Keratinocyte (primary cell): ENCODE measurements around the gene TGIF1. TPM values are rescaled to one million over a fixed set of nuclear protein-coding genes. Genes with fewer than 3 reads are reported as not detected.

Source experiments
- DNase-seq: peaks from one replicate; pipeline ENCODE4 v3.0.0-alpha.2; 2011; ENCODE audit warnings: low read depth, missing footprints, low spot score
- FAIRE-seq: peaks from 2 replicates; lab custom pipeline; 2011; peaks lifted over from hg19 to GRCh38; lab: Jason Lieb, UNC
- H2AFZ ChIP-seq: 2 replicates; pipeline ENCODE4 v1.6.0; 2012; ENCODE audit warnings: low read length, control low read depth, inconsistent platforms; ENCODE audit not compliant: control insufficient read depth
- H3K27ac ChIP-seq: 2 replicates; pipeline ENCODE4 v1.5.1; 2011; ENCODE audit warnings: low read length; ENCODE audit not compliant: control insufficient read depth, insufficient read depth
- H3K27me3 ChIP-seq: 3 replicates; pipeline ENCODE4 v1.6.0; 2011; ENCODE audit warnings: low read length; ENCODE audit not compliant: control insufficient read depth, insufficient read depth; ENCODE audit errors: extremely low read depth
- H3K36me3 ChIP-seq, 2 experiments: 2 replicates in 1 of 2; 3 replicates in 1 of 2; pipeline ENCODE4 v1.5.1; 2011; ENCODE audit warnings: low read length in 2 of 2, mild to moderate bottlenecking in 1 of 2; ENCODE audit not compliant: control insufficient read depth in 2 of 2, insufficient read depth in 2 of 2; ENCODE audit errors: extremely low read depth in 1 of 2
- H3K4me1 ChIP-seq: 3 replicates; pipeline ENCODE4 v1.5.1; 2011; ENCODE audit warnings: low read length; ENCODE audit not compliant: control insufficient read depth, insufficient read depth; ENCODE audit errors: extremely low read depth
- H3K4me2 ChIP-seq: 3 replicates; pipeline ENCODE4 v1.6.0; 2011; ENCODE audit warnings: low read depth, low read length; ENCODE audit not compliant: control insufficient read depth, insufficient read depth; ENCODE audit errors: extremely low read depth
- H3K4me3 ChIP-seq, 3 experiments: fragments of 200-600 bp in 1 of 3; sonication (generic) in 1 of 3; 2 replicates in 2 of 3; 3 replicates in 1 of 3; pipeline ENCODE4 v1.5.1; 2011 to 2016; ENCODE audit warnings: low read length in 3 of 3, mild to moderate bottlenecking in 3 of 3, control low read depth in 2 of 3, inconsistent platforms in 1 of 3, low read depth in 1 of 3, mixed read lengths in 1 of 3, mixed run types in 1 of 3, moderate library complexity in 1 of 3; ENCODE audit not compliant: control insufficient read depth in 2 of 3, insufficient read depth in 2 of 3; ENCODE audit errors: extremely low read depth in 1 of 3
- H3K79me2 ChIP-seq: 2 replicates; pipeline ENCODE4 v1.6.0; 2012; ENCODE audit warnings: low read length; ENCODE audit not compliant: control insufficient read depth, insufficient read depth
- H3K9ac ChIP-seq: 3 replicates; pipeline ENCODE4 v1.6.0; 2011; ENCODE audit warnings: low read length; ENCODE audit not compliant: control insufficient read depth, insufficient read depth; ENCODE audit errors: extremely low read depth
- H3K9me1 ChIP-seq: 3 replicates; pipeline ENCODE4 v1.6.0; 2011; ENCODE audit warnings: low read length; ENCODE audit not compliant: control insufficient read depth, insufficient read depth; ENCODE audit errors: extremely low read depth
- H3K9me3 ChIP-seq: 2 replicates; pipeline ENCODE4 v1.5.1; 2012; ENCODE audit warnings: low read depth, low read length; ENCODE audit not compliant: control insufficient read depth
- H4K20me1 ChIP-seq: 3 replicates; pipeline ENCODE4 v1.6.0; 2011; ENCODE audit warnings: low read length; ENCODE audit not compliant: control insufficient read depth, insufficient read depth; ENCODE audit errors: extremely low read depth
- EZH2 ChIP-seq: IDR thresholded peaks from one replicate; pipeline ENCODE4 v1.6.1; 2012; ENCODE audit warnings: inconsistent platforms, mild to moderate bottlenecking, low read length, moderate library complexity
- dilution Hi-C: fragments of 300-500 bp; cut with MboI; formaldehyde crosslinking; loops from one replicate; pipeline ENCODE4 v1.7.0; 2020; ENCODE audit warnings: low sequenced_read_pairs; ENCODE audit not compliant: extremely low pct_ligation_motif_present
- polyA plus RNA-seq, 5 experiments: library from polyadenylated mRNA; depleted of rRNA in 3 of 5; stranded (reverse) in 3 of 5; stranded (forward) in 1 of 5; unstranded in 1 of 5; fragments of >200 nt; gene quantifications; 1 replicate in 1 of 5; 2 replicates in 3 of 5; 3 replicates in 1 of 5; pipeline versions ENCODE4 v1.2.1 to v1.2.3, GENCODE V29; 2011 to 2012; ENCODE audit warnings: missing spikeins in 2 of 5, low read depth in 1 of 5, low replicate concordance in 1 of 5
- TF ChIP-seq, protein P1 (sequence below), 3 experiments: IDR thresholded peaks in 1 of 3; conservative IDR thresholded peaks in 1 of 3; optimal IDR thresholded peaks in 1 of 3; 2 replicates in 2 of 3; 3 replicates in 1 of 3; pipeline versions ENCODE3 to v1.5.1; 2011; ENCODE audit warnings: low read length in 3 of 3, mild to moderate bottlenecking in 3 of 3, moderate library complexity in 2 of 3, control low read depth in 1 of 3, inconsistent platforms in 1 of 3; ENCODE audit not compliant: insufficient read depth in 2 of 3; ENCODE audit errors: extremely low read depth in 1 of 3

Gene TGIF1
- polyA plus RNA-seq, 1 donor (not counting 4 experiments of a cell fraction or from before 2014, with no cell fraction given), result 115 TPM

DNA sequence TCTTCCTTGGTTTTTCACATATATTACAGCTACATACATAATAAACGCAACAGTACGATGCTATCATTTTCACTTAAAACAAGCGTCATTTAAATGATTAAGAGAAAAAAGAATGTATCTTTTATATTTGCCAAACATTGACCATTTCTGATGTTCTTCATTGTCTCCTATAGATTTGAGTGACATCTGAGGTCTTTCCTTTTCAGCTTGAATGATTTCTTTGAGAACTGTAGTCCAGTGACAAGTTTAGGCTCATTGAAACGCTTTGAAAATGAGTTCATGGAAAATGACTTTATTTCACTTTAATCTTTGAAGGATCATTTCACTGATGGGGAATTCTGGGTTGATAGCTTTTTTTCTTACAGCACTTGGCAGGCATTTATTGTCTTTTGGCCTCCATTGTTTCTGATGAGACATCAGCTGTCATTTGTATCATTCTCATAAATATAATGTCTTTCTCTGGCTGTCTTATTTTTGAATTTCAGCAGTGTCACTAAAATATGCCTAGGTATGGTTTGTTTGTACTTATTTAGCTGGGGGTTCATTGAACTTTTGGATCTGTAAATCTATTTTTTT, 10.9 kb downstream of the TGIF1 start:
- dilution Hi-C loops, result no loop called here
- Histone ChIP-seq H3K4me1 (peaks cover 34% of the 10 kb centered on the region), H3K79me2 (peaks cover 32% of the 10 kb centered on the region)

DNA sequence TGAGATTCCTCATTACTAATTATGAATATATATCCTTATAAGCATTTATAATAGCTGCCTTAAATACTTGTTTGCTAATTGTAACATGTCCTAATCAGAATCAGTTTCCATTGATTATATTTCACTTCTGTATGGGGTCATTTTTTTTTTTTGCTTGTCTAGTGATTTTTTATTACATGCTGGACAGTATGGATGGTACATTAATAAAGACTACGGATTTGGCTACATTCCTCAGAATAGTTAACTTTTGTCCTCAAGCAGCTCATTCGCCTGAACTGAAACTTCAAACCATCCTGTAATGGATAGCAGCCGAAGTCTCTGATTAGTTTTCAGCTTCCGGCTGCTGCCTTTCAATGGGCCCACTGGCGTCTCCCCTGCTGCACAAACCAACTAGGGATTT, 11.7 kb downstream of the TGIF1 start:
- H3K4me2 ChIP-seq, result no peak overlapping the region
- no peak overlapping the region for H2AFZ ChIP-seq

More for the DNA sequence above, 10.9 kb downstream of the TGIF1 start:
- no peak for FAIRE-seq
- Histone ChIP-seq H3K9ac (no peak overlapping the region), H3K9me1 (no peaks in the 10 kb centered on the region), H3K27me3 (no peaks in the 10 kb centered on the region), H3K27ac (no peak overlapping the region), H4K20me1 (peaks cover 19% of the 10 kb centered on the region), H3K4me3 (no peak overlapping the region), H3K4me2 (no peak overlapping the region), H3K36me3 (peaks cover 23 to 39% of the 10 kb centered on the region in 2 experiments), H3K9me3 (no peaks in the 10 kb centered on the region), H2AFZ (no peak overlapping the region)
- no peak for TF ChIP-seq EZH2
- TF ChIP-seq, protein P1, sequence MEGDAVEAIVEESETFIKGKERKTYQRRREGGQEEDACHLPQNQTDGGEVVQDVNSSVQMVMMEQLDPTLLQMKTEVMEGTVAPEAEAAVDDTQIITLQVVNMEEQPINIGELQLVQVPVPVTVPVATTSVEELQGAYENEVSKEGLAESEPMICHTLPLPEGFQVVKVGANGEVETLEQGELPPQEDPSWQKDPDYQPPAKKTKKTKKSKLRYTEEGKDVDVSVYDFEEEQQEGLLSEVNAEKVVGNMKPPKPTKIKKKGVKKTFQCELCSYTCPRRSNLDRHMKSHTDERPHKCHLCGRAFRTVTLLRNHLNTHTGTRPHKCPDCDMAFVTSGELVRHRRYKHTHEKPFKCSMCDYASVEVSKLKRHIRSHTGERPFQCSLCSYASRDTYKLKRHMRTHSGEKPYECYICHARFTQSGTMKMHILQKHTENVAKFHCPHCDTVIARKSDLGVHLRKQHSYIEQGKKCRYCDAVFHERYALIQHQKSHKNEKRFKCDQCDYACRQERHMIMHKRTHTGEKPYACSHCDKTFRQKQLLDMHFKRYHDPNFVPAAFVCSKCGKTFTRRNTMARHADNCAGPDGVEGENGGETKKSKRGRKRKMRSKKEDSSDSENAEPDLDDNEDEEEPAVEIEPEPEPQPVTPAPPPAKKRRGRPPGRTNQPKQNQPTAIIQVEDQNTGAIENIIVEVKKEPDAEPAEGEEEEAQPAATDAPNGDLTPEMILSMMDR (optimal IDR thresholded peaks at IDR 0.05 in 1 of 3, IDR thresholded peaks at IDR 0.05 in 1 of 3, conservative IDR thresholded peaks at IDR 0.05 in 1 of 3; ENCODE audit: extremely low read depth in 1 of 3, insufficient read depth in 2 of 3, low read length in 3 of 3), result no peak
- DNase-seq, result no peak

More for the DNA sequence above, 11.7 kb downstream of the TGIF1 start:
- Histone ChIP-seq H3K9me3 (no peaks in the 10 kb centered on the region), H3K4me3 (no peak overlapping the region), H3K27me3 (no peaks in the 10 kb centered on the region), H3K9me1 (no peaks in the 10 kb centered on the region), H4K20me1 (peaks cover 11% of the 10 kb centered on the region), H3K36me3 (peaks cover 18 to 32% of the 10 kb centered on the region in 2 experiments), H3K27ac (no peak overlapping the region), H3K79me2 (peaks cover 24% of the 10 kb centered on the region), H3K4me1 (peaks cover 34% of the 10 kb centered on the region), H3K9ac (no peak overlapping the region)
- TF ChIP-seq, protein P1 (optimal IDR thresholded peaks at IDR 0.05 in 1 of 3, IDR thresholded peaks at IDR 0.05 in 1 of 3, conservative IDR thresholded peaks at IDR 0.05 in 1 of 3; ENCODE audit: extremely low read depth in 1 of 3, insufficient read depth in 2 of 3, low read length in 3 of 3), result no peak
- no peak for TF ChIP-seq EZH2
- DNase-seq (no peak), FAIRE-seq (no peak)
- dilution Hi-C loops, result no loop called here
